ENCODE results near the gene KCNJ14.

The KCNJ14 gene

DNA sequence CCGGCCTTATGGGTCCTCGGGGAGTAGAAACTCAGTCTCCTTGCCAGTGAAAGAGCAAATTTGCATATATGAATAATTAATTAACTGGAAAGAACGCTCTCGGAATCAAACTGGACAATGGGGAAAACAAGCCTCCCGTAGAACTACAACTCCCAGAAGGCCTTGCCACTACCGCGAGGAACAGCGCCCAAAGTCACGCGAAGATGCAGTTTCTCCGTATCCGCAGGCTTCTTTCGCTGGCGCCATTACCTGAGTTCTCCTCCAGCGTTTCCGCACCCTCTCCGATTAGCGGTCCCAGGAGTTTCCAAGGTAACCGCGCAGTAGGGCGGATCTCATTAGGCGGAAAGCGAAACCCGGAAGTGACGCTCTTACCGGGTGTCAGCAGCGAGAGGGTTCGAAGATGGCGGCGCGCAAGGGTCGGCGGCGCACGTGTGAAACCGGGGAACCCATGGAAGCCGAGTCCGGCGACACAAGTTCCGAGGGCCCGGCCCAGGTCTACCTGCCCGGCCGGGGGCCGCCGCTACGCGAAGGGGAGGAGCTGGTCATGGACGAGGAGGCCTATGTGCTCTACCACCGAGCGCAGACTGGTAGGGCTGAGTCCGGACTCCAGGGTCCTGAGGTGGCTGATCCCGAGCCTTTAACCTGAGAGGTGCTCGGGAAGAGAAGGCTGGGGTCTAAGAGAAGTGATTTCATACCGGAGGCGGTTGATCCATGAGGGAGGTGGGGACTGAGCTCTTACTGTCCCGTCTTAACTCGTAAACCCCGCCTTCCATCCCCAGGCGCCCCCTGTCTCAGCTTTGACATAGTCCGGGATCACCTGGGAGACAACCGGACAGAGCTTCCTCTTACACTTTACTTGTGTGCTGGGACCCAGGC is 9.5 kb upstream of the KCNJ14 start, which contains the start of gene GRWD1:
Gene GRWD1, plus strand, starts transcription at position 378 of the 876 bp plus-strand sequence. Its CDS starts 23 bp downstream, at position 401.
- DNase-seq, result peak; percentile 94

DNA sequence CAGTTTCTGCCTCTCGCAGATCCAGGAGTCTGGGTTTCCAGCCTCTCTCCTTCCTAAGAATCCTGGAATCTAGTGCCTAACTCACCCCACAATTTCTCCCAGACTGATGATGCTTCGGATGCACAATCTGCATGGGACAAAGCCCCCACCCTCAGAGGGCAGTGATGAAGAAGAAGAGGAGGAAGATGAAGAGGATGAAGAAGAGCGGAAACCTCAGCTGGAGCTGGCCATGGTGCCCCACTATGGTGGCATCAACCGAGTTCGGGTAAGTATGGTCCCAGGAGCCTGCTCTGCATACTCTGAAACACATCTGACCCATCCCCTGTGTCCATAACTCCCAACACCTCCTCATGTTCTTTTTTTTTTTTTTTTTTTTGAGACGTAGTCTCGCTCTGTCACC is 8.8 kb upstream of the KCNJ14 start:
- no peak for DNase-seq

DNA sequence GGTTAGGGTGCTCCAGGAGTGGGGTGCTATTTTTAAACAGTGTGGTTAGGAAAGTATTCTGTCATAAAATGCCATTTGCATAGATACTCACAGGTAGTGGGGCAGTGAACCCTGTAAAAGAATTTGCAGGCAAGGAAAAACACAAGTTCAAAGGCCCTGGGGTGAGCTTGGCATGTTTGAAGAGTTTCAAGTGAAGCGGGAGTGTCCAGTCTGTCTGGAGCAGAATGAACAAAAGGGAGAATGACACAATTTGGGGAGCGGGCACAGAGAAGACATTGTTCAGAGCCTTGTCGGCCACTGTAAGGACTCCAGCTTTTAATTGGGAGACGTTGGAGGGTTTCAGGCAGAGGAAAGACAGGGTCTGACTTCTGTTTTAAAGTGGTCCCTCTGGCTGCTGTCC is 6.8 kb upstream of the KCNJ14 start:
- no peak for DNase-seq

DNA sequence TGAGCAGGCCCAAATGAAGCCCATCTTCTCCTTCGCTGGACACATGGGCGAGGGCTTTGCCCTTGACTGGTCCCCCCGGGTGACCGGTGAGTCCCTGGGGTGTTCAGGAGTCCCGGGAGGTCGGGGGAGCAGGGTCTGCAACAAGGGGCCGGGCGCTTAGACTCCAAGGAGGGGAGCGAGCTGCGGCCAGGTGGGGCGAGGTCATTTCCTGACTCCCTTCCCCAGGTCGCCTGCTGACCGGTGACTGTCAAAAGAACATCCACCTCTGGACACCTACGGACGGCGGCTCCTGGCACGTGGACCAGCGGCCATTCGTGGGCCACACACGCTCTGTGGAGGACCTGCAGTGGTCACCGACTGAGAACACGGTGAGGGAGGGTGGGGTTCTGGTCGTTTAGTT is 4.9 kb upstream of the KCNJ14 start:
- no peak for DNase-seq

DNA sequence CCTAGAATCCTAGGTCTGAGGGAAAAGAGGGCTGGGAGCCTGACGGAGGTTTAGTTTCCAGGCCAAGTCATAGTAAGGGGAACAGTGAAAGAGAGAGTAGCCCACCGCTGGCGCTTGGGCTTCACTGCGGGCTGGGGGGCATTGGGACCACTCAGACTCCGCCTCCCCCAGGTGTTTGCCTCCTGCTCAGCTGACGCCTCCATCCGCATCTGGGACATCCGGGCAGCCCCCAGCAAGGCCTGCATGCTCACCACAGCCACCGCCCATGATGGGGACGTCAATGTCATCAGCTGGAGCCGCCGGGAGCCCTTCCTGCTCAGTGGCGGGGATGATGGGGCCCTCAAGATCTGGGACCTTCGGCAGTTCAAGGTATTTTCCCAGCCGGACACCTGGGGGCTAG is 4.5 kb upstream of the KCNJ14 start:
- DNase-seq, result no peak

DNA sequence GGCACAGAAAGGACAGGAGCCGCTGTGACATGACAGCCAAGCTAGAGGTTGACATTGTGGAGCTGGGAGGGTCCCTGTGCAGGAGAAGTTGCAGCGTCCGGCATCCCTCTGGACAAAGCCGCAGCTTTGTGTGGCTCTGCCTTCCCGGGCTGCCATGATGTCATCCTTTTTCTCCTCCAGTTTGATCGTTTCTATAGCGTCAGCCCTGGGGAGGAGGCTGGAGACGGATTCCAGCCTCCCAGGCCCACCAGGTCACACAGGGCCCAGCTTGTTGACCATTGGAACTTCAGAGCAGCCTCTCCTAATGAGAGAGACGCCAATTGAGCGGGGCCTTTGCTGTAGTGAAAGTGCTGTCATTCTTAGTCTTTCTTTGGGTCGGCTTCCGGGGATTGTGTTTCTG is 3.8 kb upstream of the KCNJ14 start:
- no peak for DNase-seq

DNA sequence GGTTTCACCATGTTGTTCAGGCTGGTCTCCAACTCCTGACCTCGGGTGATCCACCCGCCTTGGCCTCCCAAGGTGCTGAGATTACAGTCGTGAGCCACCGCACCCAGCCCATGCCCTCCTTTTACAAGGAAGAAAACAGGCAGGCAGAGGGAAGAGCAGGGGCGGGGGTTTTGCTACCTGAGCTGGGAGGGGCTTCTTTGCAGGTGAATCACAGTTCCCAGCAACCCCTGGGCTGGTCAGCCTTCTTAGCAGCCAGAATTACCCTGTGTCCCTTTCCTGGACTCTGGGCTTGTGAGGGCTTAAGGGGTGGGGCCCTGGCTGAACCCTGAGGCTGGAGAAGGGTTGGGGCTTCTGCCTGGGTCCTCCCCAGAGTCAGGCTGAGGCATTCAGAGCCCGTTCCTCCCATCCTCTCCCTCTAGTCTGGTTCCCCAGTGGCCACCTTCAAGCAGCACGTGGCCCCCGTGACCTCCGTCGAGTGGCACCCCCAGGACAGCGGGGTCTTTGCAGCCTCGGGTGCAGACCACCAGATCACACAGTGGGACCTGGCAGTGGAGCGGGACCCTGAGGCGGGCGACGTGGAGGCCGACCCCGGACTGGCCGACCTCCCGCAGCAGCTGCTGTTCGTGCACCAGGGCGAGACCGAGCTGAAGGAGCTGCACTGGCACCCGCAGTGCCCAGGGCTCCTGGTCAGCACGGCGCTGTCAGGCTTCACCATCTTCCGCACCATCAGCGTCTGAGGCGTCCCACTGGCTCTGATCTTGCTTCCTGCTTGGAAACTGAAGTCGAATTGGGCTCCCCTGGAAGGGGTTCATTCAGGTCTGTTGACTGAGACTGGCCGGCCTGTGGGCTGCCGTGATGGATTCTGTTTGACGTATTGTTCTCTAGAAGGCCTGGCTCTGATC is 2.8 kb upstream of the KCNJ14 start:
- no peak for DNase-seq

DNA sequence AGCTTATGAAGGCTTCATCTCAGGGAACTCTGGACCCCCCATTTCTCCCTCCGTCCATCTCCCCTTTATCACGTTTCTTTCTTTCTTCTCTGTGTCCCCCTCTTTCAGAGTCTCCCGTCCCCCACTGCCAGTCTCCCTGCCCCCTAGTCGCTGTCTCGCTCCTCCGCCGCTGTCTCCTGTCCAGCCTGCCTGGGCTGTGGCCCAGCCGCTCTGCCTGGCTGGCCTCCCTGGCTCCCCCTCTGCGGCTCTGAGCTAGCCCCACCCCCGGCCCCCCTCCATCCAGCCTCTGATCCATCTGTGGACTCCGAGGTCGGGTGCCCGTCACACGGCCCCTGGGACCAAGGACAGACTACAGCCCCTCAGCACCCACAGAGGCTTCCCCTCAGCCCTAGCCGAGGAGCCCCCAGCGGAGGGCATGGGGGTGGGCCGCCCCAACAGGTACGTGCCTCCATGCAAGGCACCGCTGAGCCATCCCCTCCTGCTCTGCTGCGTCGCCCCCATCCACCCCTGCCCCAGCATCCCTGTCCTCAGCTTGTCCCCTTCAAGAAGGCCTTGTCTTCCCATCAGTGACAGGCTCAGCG is 1.1 kb upstream of the KCNJ14 start:
- DNase-seq, result no peak

DNA sequence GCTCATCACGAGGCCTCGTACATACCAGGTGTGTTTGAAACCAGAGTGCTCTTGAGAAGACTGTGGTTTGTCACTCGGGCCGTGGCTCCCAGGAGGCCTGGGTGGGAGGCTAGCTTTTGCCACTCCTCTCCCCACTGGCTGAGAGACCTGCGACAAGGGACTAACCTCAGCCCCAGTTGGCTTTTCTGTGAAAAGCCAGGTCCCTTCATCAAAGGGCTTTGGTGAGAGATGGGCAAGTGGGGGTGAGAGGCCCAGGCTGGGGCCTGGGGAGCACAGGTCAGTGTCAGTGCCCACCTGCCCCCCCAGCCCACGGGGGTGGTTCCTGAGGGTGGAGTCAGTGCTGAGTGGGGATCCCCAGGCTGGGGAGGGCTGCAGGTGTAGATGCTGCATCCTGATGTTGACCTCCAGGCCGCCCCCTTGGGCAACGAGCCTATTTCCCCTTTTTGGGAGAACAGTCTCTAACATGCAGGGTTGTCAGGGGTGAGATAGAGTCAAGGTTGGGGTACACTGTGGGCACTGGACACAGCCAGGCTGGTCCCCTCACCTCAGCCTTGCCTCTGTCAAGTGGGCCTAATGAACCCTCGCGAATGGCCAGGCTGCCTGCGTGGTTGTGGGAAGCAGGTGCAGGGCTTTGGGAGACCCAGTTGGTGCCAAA is 661 bp downstream of the KCNJ14 start:
- no peak for DNase-seq

DNA sequence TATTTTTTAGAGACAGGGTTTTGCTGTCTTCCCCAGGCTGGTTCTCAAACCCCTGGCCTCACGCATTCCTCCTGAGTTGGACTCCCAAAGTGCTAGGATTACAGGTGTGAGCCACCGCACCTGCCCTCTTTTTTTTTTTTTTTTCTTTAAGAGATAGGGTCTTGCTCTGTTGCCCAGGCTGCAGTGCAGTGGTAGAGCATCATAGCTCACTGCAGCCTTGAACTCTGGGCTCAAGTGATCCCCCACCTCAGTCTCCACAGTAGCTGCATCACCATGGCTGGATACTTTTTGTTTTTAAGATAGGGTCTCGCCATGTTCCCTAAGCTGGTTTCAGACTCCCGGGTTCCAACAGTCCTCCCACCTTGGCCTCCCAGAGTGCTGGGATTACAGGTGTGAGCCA is 1.5 kb downstream of the KCNJ14 start:
- no peak for DNase-seq

DNA sequence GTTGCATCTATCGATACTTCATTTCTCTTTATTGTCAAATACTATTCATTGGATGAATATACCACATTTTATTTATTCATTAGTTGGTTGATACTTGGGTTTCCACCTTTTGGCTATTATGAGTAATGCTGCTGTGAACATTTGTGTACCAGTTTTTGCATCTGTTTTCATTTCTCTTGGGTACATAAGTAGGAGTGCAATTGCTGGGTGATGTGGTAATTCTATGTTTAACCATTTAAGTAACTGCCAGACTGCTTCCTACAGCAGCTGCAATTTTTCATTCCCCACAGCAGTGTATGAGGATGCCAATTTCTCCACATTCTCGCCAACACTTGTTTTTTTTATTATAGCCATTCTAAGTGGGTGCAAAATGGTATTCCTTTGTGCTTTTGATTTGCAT is 2.6 kb downstream of the KCNJ14 start:
- DNase-seq, result no peak

DNA sequence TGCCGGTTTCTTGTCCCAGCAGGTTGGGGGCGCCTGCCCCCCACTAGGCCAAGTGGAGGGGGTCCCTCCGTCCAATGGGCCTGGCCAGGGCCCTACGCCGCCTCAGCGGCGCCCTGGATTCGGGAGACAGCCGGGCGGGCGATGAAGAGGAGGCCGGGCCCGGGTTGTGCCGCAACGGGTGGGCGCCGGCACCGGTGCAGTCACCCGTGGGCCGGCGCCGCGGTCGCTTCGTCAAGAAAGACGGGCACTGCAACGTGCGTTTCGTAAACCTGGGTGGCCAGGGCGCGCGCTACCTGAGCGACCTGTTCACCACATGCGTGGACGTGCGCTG is 6.2 kb downstream of the KCNJ14 start:
- no peak for DNase-seq

DNA sequence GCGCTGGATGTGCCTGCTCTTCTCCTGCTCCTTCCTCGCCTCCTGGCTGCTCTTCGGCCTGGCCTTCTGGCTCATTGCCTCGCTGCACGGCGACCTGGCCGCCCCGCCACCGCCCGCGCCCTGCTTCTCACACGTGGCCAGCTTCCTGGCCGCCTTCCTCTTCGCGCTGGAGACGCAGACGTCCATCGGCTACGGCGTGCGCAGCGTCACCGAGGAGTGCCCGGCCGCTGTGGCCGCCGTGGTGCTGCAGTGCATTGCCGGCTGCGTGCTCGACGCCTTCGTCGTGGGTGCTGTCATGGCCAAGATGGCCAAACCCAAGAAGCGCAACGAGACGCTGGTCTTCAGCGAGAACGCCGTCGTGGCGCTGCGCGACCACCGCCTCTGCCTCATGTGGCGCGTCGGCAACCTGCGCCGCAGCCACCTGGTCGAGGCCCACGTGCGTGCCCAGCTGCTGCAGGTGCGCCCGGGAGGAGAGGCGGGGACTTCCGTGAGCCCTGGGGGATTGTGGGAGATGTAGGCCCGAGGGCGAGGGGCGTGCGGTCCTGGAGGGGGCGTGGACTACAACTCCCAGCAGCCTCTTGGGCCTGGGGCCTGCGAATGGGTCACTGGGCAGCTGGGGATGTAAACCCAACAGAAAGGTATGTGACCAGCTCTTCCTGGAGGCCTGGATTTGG is 6.7 kb downstream of the KCNJ14 start:
- no peak for DNase-seq

DNA sequence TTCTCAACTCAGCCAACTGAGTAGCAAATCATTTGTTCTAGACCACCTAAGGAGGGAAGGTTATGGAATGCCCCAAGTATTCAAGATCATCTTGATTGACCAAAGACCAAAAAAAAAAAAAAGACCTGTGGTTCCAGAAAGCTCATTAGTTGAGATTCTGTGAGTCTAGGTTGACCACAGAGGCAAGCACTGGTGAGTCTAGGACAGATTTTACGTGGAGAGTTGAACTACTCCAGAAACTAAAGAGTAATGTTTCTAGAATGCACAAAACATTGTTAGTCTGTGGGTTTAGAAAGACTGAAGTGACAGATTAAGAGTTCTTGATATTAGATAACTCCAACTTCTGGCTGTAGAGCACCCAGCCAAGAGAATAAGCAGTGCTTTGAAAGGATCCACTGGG is 9.8 kb downstream of the KCNJ14 start:
- no peak for DNase-seq

DNA sequence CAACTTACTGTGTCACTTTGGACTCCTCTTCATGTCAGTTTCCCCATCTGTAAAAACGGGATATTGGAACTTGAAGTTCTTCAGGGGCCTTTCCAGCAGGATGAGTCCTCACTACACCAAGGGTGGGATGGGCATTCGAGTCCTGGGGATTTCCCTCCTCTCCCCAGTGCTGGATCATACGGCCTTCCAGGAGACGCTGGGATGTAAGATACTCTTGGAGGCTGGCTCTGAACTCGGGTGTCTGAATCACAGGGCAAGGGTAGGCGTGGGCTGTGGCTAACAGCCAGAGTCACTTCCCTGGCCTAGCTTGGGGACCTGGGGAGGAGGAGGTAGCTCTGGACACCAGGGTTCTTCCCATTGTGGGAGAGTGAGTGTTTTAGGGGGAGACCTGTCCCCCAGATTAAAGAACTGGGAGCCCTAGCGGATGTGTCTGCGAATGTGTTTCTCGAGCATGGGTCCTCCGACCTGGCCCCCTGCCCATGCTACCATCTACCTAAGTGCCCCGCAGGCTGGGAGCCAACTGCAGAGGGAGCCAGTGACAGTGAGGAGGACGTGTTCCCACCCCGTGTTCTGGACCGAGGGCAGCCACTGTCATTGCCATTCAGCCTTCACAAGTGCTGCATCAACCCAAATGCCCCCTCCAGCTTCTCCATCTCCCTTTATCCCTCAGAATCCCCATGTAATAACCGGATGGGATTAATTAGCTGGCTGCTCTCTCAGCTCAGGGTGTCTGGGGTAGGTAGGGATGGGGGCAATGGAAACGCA is 11.4 kb downstream of the KCNJ14 start:
- no peak for DNase-seq

DNA sequence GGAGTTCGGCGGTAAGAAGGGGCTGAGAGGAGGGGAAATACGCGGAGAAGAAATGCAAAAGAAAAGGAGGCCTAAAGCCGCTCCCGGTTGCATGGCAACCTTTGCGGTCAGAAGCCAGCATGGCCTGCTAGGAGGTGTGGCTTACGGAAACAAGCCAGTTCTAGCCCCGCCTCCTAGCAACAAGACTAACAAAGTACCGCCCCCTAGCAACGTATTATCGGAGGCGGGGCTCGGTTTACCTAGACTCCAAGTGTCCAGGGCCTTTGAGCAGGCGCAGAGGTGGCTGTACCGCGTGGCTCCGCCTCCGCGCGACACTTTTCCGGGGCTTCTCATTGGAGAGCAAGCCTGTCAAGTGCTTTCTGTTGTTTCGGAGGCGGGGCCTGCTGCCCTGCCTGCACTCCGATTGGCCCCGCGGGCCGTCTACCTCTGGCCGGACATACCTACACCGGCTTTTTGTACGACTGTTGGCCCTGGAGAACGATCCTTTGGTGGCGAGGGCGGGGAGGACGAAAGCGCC is 13.5 kb downstream of the KCNJ14 start:
- peak; percentile 99 for DNase-seq

DNA sequence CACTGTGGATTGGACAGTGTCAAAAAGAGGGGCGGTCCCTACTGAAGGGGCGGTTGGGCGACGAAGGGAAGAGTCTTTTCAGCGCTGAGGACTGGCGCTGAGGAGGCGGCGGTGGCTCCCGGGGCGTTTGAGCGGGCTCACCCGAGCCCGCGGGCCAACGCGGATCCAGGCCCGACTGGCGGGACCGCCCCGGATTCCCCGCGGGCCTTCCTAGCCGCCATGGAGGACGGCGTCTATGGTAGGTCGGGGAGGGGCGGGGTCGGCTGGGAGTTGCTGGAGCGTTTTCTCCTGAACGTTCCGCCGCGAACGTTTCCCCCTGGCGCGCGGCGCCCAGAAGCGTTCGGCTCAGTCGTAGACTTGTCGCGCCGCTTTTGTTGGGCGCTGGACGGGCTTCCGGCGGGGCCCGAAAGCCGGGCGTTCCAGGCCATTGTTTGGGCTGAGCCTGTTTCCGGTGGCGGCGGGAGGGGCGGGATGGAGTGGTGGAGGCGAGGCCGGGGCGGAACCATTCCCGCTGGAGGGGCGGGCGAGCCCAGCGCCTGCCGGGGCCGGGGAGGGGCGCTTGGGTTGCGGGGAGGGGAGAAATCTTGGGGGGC is 14.0 kb downstream of the KCNJ14 start, which contains the start of gene CYTH2:
Gene CYTH2, plus strand, starts transcription at position 81 of the 593 bp plus-strand sequence. Its CDS starts 139 bp downstream, at position 220.
- DNase-seq, result peak; percentile 54 to 56

DNA sequence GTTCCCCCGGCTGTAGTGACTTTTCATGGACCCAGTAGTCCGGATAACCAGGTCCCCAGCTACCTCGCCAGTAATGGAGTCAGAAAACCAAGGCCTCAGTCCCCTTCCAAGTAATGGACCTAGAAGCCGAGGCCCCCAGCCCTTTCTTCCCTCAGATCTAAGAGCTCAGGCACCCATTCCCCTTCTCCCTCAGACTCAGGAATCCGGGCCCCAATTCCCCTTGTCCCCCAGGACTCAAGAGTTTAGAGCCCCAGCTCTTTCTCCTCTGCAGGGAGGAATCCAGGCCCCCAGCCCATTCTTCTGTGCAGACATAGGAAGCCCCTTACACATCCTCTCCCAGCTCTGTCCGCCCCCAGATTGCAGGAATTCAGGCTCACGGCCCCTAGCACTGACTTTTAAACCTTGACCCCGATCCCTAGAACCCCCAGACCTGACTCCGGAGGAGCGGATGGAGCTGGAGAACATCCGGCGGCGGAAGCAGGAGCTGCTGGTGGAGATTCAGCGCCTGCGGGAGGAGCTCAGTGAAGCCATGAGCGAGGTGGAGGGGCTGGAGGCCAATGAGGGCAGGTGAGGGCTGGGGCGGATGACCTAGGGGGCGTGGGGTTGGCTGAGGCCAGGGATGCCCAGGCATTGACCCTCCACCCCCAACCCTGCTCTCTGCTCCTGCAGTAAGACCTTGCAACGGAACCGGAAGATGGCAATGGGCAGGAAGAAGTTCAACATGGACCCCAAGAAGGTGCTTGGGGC is 14.7 kb downstream of the KCNJ14 start:
- no peak for DNase-seq

DNA sequence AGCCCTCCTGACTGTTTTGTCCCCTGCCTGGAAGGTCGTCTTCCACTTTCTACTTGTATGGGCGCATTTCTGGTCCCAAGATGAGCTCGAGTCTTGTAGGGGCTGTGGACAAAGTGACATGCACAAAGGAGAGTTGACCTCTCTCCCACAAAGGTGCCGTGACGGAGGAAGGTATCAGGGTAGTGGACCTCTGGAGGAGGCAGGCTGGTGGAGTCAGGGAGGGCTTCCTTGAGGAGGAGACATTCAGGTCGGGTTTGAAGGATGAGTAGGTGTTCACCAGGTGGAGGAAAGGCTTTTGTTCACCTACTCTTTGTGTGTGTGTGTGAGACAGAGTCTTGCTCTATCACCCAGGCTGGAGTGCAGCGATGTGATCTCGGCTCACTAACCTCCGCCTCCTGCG is 15.5 kb downstream of the KCNJ14 start:
- DNase-seq, result no peak

DNA sequence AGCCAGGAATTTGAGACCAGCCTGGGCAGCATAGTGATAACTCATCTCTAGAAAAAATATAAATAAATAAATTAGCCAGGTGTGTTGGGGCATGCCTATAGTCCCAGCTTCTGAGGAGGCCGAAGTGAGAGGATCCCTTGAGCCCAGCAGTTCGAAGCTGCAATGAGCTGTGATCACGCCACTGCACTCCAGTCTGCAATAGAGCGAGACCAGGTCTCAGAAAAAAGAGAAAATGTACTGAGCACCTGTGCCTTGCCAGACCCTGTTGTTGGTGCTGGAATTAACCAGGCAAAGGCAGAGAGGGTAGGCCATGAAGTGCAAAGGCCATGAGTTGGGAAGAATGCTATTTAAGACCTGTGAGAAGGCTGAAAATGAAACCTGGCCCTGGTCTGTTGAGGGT is 16.5 kb downstream of the KCNJ14 start:
- no peak for DNase-seq
